ENCODE measurements around the gene FOXJ3. TPM values are rescaled to one million over a fixed set of nuclear protein-coding genes. Genes with fewer than 3 reads are reported as not detected.

The FOXJ3 gene
- polyA plus RNA-seq, 1 donor, result 39.0 TPM

DNA sequence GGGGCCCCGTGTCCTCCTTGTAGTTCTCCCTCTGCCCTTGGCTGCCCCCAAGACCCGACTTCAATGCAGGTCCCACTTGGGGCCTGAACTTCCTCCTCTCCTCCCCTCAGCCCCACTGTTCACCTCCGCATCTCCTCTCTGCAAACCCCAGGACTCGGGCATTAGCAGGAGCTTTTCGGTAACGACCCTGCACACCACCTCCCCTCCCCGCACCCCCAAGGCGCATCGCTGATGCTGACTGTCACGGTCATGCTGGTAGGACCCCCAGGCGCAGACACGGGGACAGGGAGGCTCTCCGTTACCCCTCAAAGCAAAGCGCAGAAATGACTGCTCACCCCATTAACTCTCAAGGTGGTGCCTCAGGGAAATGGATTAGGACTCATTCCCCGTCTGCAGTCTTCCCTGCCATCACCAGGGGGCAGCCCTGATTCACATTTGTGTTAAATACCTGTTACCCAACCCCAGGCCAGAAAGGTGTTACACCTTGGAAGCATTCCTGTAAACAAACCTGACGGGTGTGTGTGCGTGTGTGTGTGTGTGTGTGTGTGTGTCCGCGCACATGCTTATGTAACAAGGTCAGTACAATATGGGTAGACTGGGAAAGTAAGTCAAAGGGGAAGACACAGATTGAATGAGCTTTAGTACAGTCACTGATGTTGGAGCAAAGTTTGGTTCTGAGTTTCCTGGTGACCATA is 188.3 kb downstream of the FOXJ3 start:
- Histone ChIP-seq H3K36me3 (ENCODE audit: control insufficient read depth, insufficient read depth, low read length) (no peaks in the 10 kb centered on the region), H3K27ac (ENCODE audit: low read length) (no peak overlapping the region), H3K4me3 (ENCODE audit: low read length) (no peak overlapping the region), H3K4me1 (ENCODE audit: control insufficient read depth, insufficient read depth, low read length) (peaks cover 5% of the 10 kb centered on the region), H3K27me3 (ENCODE audit: control insufficient read depth, insufficient read depth, low read length) (peaks cover 48% of the 10 kb centered on the region), H3K9me3 (ENCODE audit: control insufficient read depth, low read depth, low read length) (no peaks in the 10 kb centered on the region)
- no CpG with 5 or more reads among the region's 19 CpGs for WGBS (ENCODE audit: insufficient coverage, low lambda C conversion rate)
- peak; percentile 82 to 88 for DNase-seq

GRCh38 chr1:42145764-42146625 is 189.0 kb downstream of the FOXJ3 start:
- H3K9me3 ChIP-seq (ENCODE audit: control insufficient read depth, low read depth, low read length), result no peaks in the 10 kb centered on the region
- no peak overlapping the region for H3K27ac ChIP-seq (ENCODE audit: low read length)
- peaks cover 49% of the 10 kb centered on the region for H3K27me3 ChIP-seq (ENCODE audit: control insufficient read depth, insufficient read depth, low read length)
- WGBS (ENCODE audit: insufficient coverage, low lambda C conversion rate), result no CpG with 5 or more reads among the region's 41 CpGs
- H3K36me3 ChIP-seq (ENCODE audit: control insufficient read depth, insufficient read depth, low read length), result no peaks in the 10 kb centered on the region
- peaks cover 4% of the 10 kb centered on the region for H3K4me1 ChIP-seq (ENCODE audit: control insufficient read depth, insufficient read depth, low read length)
- no peak for DNase-seq
- H3K4me3 ChIP-seq (ENCODE audit: low read length), result no peak overlapping the region

DNA sequence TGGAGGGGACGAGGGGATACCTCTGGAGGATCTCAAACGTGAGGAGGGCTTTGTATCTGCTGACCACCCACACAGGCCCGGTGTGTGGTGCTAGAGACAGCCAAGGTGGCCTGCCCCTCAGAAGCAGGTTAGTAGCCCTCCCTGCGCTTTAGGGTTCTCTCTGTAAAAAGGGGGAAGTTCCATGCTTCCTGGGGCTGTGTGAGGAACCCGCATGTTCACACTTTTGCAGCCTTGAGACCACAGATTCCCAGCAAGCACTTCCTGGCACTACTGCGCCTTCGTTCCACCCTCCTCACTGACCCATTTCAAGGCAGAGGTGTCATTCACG is 189.7 kb downstream of the FOXJ3 start:
- H3K36me3 ChIP-seq (ENCODE audit: control insufficient read depth, insufficient read depth, low read length), result no peaks in the 10 kb centered on the region
- H3K27me3 ChIP-seq (ENCODE audit: control insufficient read depth, insufficient read depth, low read length), result peaks cover 49% of the 10 kb centered on the region
- H3K4me1 ChIP-seq (ENCODE audit: control insufficient read depth, insufficient read depth, low read length), result no peaks in the 10 kb centered on the region
- H3K4me3 ChIP-seq (ENCODE audit: low read length), result no peak overlapping the region
- H3K9me3 ChIP-seq (ENCODE audit: control insufficient read depth, low read depth, low read length), result no peaks in the 10 kb centered on the region
- DNase-seq, result no peak
- no peak overlapping the region for H3K27ac ChIP-seq (ENCODE audit: low read length)
- WGBS (ENCODE audit: insufficient coverage, low lambda C conversion rate), result no CpG with 5 or more reads among the region's 8 CpGs

GRCh38 chr1:42144711-42145388 is 190.2 kb downstream of the FOXJ3 start:
- H3K27me3 ChIP-seq (ENCODE audit: control insufficient read depth, insufficient read depth, low read length), result peaks cover 49% of the 10 kb centered on the region
- no CpG with 5 or more reads among the region's 12 CpGs for WGBS (ENCODE audit: insufficient coverage, low lambda C conversion rate)
- no peak overlapping the region for H3K27ac ChIP-seq (ENCODE audit: low read length)
- no peaks in the 10 kb centered on the region for H3K9me3 ChIP-seq (ENCODE audit: control insufficient read depth, low read depth, low read length)
- H3K36me3 ChIP-seq (ENCODE audit: control insufficient read depth, insufficient read depth, low read length), result no peaks in the 10 kb centered on the region
- no peaks in the 10 kb centered on the region for H3K4me1 ChIP-seq (ENCODE audit: control insufficient read depth, insufficient read depth, low read length)
- DNase-seq, result no peak
- no peak overlapping the region for H3K4me3 ChIP-seq (ENCODE audit: low read length)

DNA sequence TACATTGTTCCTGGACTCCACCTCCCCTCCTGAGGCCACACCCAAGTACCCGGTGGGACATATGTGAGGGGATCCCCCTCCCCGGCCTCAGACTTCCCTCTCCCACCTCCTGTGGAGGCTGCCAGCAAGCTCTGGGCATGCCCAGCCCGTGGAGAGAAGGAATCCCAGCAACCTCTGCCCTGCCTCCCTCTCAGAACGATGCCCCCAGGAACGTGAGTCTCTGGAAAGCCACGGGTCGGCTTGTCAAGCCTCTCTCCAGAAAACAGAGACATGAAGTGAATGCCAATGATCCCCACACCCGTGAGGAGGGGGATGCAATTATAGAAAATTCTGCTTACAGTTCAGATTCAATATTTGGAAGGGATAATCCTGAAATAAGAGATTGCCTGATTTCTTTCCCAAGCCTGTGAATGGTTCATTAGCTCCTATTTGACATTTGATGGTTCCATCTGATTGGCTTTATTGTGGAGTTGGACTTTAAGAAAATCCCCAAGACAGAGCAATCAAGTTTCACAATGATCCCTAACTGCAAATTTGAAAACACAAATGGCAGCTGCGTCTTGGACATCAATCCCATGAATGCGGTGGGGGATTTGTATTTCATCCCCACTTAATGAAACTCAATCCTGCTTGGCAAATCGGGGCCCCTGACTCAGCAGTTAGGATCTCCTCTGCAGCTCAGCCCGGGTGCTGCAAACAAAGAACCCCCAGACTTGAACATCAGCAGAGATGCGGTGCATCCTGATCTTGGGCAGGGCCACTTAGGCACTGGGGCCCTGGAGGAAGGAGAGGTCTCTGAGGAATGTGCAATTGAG is 190.9 kb downstream of the FOXJ3 start:
- H3K36me3 ChIP-seq (ENCODE audit: control insufficient read depth, insufficient read depth, low read length), result no peaks in the 10 kb centered on the region
- no peak for DNase-seq
- H3K4me3 ChIP-seq (ENCODE audit: low read length), result no peak overlapping the region
- no CpG with 5 or more reads among the region's 13 CpGs for WGBS (ENCODE audit: insufficient coverage, low lambda C conversion rate)
- H3K27me3 ChIP-seq (ENCODE audit: control insufficient read depth, insufficient read depth, low read length), result peaks cover 49% of the 10 kb centered on the region
- H3K9me3 ChIP-seq (ENCODE audit: control insufficient read depth, low read depth, low read length), result no peaks in the 10 kb centered on the region
- no peaks in the 10 kb centered on the region for H3K4me1 ChIP-seq (ENCODE audit: control insufficient read depth, insufficient read depth, low read length)
- no peak overlapping the region for H3K27ac ChIP-seq (ENCODE audit: low read length)

DNA sequence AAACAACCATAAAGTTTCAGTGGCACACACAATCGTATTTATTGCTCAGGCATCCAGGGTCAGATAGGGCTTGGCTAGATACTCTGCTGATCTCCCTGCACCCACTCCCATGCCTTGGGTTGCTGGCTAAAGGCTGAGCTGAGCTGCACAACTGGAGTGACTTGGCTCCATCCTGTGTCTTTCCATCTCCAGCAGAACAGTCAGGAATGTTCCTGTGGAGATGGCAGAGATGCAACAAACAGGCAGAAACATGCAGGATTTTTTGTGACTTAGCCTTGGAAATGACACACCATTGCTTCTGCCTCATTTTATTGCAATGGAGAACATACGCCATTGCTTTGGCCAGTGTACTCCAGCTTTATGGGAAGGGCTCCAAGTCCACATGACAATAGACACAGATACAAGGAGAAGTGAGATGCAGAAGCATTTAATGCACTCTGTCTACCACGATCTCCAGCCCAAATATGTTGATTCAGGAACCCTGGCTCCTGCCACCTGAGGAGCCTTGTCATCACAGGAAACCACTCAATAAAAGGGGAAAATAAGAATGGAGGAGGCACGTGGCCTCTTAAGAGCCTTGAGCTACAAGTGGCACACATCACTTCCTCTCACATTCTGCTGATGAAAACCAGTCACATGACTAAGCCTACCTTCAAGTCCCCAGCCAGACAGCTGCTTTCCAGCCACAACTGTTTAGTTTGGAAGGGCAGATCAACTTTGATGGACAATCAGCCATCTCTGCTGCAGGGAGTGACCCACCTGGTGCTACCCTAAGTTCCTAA is 191.9 kb downstream of the FOXJ3 start:
- WGBS (ENCODE audit: insufficient coverage, low lambda C conversion rate), result no CpG with 5 or more reads among the region's 4 CpGs
- DNase-seq, result no peak
- Histone ChIP-seq H3K4me1 (ENCODE audit: control insufficient read depth, insufficient read depth, low read length) (no peaks in the 10 kb centered on the region), H3K27me3 (ENCODE audit: control insufficient read depth, insufficient read depth, low read length) (peaks cover 49% of the 10 kb centered on the region), H3K4me3 (ENCODE audit: low read length) (no peak overlapping the region), H3K27ac (ENCODE audit: low read length) (no peak overlapping the region), H3K9me3 (ENCODE audit: control insufficient read depth, low read depth, low read length) (no peaks in the 10 kb centered on the region), H3K36me3 (ENCODE audit: control insufficient read depth, insufficient read depth, low read length) (no peaks in the 10 kb centered on the region)

- H3K27me3 ChIP-seq (ENCODE audit: control insufficient read depth, insufficient read depth, low read length), result peaks cover 55% of the 10 kb centered on the region
Measured at GRCh38 chr1:42141978-42142377, 193.1 kb downstream of the FOXJ3 start.

DNA sequence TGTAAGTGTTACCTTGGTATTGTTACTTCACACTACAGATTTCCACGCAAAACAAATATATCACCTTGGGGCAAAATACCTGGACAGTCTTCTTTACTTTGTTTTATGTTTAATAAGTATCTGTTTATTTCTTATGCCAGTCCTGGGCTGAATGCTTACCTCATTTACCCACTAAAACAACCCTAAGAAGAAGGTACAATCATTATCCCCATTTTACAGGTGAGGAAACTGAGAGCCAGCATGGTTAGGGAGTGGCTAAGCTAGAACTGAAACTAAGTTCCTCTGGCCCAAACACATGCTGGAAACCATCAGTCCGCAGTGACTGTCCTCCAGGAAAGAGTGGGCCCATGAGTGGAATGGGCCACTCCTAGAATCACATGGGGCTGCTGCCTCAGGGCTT is 194.8 kb downstream of the FOXJ3 start:
- Histone ChIP-seq H3K4me3 (ENCODE audit: low read length) (no peak overlapping the region), H3K27ac (ENCODE audit: low read length) (no peak overlapping the region), H3K4me1 (ENCODE audit: control insufficient read depth, insufficient read depth, low read length) (no peaks in the 10 kb centered on the region), H3K36me3 (ENCODE audit: control insufficient read depth, insufficient read depth, low read length) (no peaks in the 10 kb centered on the region), H3K9me3 (ENCODE audit: control insufficient read depth, low read depth, low read length) (no peaks in the 10 kb centered on the region), H3K27me3 (ENCODE audit: control insufficient read depth, insufficient read depth, low read length) (peaks cover 49% of the 10 kb centered on the region)
- no CpG with 5 or more reads among the region's 2 CpGs for WGBS (ENCODE audit: insufficient coverage, low lambda C conversion rate)
- no peak for DNase-seq

More at GRCh38 chr1:42141978-42142377, 193.1 kb downstream of the FOXJ3 start:
- Histone ChIP-seq H3K4me3 (ENCODE audit: low read length) (no peak overlapping the region), H3K4me1 (ENCODE audit: control insufficient read depth, insufficient read depth, low read length) (no peaks in the 10 kb centered on the region), H3K9me3 (ENCODE audit: control insufficient read depth, low read depth, low read length) (no peaks in the 10 kb centered on the region), H3K27ac (ENCODE audit: low read length) (no peak overlapping the region), H3K36me3 (ENCODE audit: control insufficient read depth, insufficient read depth, low read length) (no peaks in the 10 kb centered on the region)
- no peak for DNase-seq
- no CpG with 5 or more reads among the region's 5 CpGs for WGBS (ENCODE audit: insufficient coverage, low lambda C conversion rate)

DNA sequence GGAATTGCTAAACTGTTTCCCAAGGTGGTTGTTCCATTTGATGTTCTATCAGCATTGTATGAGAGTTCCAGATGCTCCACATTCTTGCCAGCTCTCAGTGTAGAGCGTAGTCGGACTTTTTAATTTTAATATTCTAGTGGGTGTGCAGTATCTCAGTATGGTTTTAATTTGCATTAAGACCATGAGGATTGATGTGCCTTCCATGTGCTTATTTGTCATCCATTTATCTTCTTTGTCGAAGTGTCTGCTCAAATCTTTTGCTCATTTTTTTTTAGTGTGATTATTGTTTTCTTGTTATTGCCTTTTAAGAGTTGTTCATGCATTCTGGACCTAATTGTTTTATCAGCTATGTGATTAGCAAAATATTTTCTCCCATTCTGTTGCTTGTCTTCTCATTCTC is 195.6 kb downstream of the FOXJ3 start:
- DNase-seq, result no peak
- Histone ChIP-seq H3K27me3 (ENCODE audit: control insufficient read depth, insufficient read depth, low read length) (peaks cover 42% of the 10 kb centered on the region), H3K27ac (ENCODE audit: low read length) (no peak overlapping the region), H3K36me3 (ENCODE audit: control insufficient read depth, insufficient read depth, low read length) (no peaks in the 10 kb centered on the region), H3K4me3 (ENCODE audit: low read length) (no peak overlapping the region), H3K9me3 (ENCODE audit: control insufficient read depth, low read depth, low read length) (no peaks in the 10 kb centered on the region), H3K4me1 (ENCODE audit: control insufficient read depth, insufficient read depth, low read length) (no peaks in the 10 kb centered on the region)
- WGBS (ENCODE audit: insufficient coverage, low lambda C conversion rate), result 89% methylated on average over 1 of the region's 3 CpGs
